ENCODE data around the gene NRARP.

Gene NRARP

DNA sequence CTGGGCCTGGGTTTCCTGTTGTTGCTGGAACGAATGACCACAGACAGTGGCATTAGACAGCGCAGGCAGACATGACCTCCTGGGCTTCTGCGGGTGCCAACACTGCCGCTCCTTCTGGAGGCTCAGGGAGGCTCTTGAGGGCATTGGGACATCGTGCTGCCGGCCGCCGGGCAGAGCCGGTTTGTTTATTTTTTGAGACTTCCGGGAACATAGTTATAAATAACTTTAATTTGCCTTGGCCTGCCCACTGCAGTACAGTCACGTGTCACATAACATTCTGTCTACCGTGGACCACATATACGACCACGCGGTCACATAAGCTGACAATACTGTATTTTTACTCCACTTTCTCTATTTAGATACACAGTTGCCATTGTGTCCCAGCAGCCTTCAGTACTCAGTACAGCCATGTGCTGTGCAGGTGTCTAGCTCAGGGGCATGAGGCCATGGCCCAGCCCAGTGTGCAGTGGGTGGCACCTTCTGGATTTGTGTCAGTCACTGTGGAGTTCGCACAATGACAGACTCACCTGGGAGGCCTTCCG, 32.8 kb downstream of the NRARP start:
- no peak for FAIRE-seq
- TF ChIP-seq, protein P1, sequence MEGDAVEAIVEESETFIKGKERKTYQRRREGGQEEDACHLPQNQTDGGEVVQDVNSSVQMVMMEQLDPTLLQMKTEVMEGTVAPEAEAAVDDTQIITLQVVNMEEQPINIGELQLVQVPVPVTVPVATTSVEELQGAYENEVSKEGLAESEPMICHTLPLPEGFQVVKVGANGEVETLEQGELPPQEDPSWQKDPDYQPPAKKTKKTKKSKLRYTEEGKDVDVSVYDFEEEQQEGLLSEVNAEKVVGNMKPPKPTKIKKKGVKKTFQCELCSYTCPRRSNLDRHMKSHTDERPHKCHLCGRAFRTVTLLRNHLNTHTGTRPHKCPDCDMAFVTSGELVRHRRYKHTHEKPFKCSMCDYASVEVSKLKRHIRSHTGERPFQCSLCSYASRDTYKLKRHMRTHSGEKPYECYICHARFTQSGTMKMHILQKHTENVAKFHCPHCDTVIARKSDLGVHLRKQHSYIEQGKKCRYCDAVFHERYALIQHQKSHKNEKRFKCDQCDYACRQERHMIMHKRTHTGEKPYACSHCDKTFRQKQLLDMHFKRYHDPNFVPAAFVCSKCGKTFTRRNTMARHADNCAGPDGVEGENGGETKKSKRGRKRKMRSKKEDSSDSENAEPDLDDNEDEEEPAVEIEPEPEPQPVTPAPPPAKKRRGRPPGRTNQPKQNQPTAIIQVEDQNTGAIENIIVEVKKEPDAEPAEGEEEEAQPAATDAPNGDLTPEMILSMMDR (IDR thresholded peaks at IDR 0.05; ENCODE audit: insufficient read depth, missing control alignments), result no peak

DNA sequence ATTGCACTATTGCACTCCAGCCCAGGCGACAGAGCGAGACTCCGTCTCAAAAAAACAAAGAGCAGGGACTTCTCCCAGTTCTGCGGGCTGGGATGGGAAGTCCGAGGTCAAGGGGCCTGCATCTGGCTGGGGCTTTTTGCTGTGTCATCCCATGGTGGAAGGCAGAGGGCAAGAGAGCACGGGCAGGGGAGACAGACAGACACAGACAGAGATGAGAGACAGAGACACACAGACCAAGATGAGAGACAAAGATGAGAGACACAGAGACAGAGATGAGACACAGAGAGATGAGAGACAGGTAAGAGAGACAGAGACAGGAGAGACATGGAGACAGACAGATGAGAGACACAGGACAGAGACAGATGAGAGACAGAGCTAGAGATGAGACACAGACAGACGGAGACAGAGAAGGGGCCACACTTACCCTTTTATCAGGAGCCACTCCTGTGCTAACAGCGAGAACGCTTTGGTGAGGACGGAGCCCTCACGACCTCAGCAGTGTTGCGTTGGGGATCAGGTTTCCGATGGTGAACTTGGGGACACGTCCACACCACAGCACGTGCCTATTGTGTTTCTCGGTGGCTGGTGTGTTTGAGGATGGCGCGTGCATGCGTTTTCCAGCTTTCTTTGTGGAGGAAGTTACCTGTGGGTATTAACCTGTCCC, 33.4 kb downstream of the NRARP start:
- FAIRE-seq, result no peak
- TF ChIP-seq, protein P1 (IDR thresholded peaks at IDR 0.05; ENCODE audit: insufficient read depth, missing control alignments), result no peak
- DNase-seq (ENCODE audit: insufficient read length, low spot score), result no peak

More for the DNA sequence above, 32.8 kb downstream of the NRARP start:
- no peak for DNase-seq (ENCODE audit: insufficient read length, low spot score)

GRCh38 chr9:137267933-137268355, 34.1 kb downstream of the NRARP start:
- TF ChIP-seq, protein P1 (IDR thresholded peaks at IDR 0.05; ENCODE audit: insufficient read depth, missing control alignments), result no peak
- FAIRE-seq (no peak), DNase-seq (ENCODE audit: insufficient read length, low spot score) (no peak)

- DNase-seq (ENCODE audit: insufficient read length, low spot score), result no peak
- TF ChIP-seq, protein P1 (IDR thresholded peaks at IDR 0.05; ENCODE audit: insufficient read depth, missing control alignments), result no peak
- no peak for FAIRE-seq
Measured at GRCh38 chr9:137266585-137267453, 35.3 kb downstream of the NRARP start.

- DNase-seq (ENCODE audit: insufficient read length, low spot score) (no peak), FAIRE-seq (no peak)
- TF ChIP-seq, protein P1 (IDR thresholded peaks at IDR 0.05; ENCODE audit: insufficient read depth, missing control alignments), result no peak
Measured at GRCh38 chr9:137266162-137266527, 35.9 kb downstream of the NRARP start.

GRCh38 chr9:137265496-137266161, 36.4 kb downstream of the NRARP start:
- DNase-seq (ENCODE audit: insufficient read length, low spot score), result no peak
- TF ChIP-seq, protein P1 (IDR thresholded peaks at IDR 0.05; ENCODE audit: insufficient read depth, missing control alignments), result no peak

More at GRCh38 chr9:137265496-137266161, 36.4 kb downstream of the NRARP start:
- FAIRE-seq, result no peak

All from D721Med (cell line).